Measurements from ENCODE around the gene EPHA6. TPM values are rescaled to one million over a fixed set of nuclear protein-coding genes. Genes with fewer than 3 reads are reported as not detected.

The EPHA6 gene
- total RNA-seq = 0.24 TPM in 1 of 2 replicates, not detected in the other

GRCh38 chr3:96813820-96814650 is at the start of gene EPHA6:
TSS of gene EPHA6 (plus strand) at chr3:96814594.

GRCh38 chr3:97764407-97765238 is 950.2 kb downstream of the EPHA6 start, which contains the start of gene ARL6:
TSS of gene ARL6 (plus strand) at chr3:97764758. CDS start at chr3:97768108, 3,350 bp downstream.

Data from tracheal epithelial cell (primary cell).